ENCODE results near the gene DOCK1.

Gene DOCK1

DNA sequence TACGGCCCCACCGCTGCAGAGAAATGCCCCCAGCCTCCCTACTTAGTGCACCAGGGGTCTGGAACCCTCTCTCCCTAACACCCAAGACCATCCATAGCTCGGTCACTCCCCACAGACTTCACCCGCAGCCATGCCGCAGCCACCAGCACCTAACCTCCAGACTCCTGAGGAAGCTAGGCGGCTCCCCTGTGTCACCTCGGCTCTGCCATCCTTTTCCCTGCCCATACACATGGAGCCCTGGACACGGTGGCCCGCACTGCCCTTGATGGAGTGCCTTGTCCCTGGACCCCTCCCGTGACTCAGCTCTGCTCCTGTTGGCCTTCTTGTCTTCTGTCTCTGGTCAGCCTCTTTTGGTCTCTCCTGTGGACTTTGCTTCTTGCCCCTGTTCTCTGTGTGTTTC, 183.7 kb downstream of the DOCK1 start:
- no peak for DNase-seq (ENCODE audit: low spot score)

DNA sequence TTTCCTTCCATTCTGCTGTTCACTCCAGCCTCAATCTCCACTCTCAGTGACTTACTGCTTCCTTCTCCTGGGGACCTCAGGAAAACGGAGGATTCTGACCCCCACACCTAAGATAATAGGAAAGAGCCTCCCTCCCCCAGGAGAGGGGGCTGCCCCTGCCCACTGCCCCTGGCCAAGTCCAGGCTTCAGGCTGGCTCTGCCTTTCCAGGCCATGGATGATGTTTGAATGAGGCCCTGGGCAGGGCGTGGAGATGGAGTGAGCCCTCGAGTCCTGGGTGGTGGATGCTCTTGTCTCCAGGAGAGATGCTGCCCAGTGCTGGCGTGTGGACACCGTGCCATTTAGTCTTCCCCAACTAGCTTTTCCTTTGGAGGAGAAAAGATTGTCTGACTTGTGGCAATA, 184.2 kb downstream of the DOCK1 start:
- no peak for DNase-seq (ENCODE audit: low spot score)

DNA sequence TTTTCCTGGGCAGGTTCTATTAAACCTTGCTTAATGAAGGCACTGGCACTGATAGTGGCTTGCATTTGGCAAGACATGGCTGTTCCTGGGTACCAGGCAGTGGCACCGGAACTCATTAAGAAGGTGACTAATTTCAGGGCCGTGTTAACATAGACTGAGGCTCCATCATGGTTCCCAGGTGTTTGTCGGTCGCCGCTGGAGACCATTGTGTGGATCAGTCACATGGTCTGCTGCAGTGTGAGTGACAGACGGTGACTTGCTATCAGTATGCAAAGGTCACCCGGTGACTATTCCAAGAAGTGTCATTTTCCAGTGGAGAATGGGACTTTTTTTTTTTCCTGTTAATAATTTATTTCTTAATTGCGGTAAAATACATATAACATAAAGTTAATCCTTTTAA, 184.9 kb downstream of the DOCK1 start:
- no peak for DNase-seq (ENCODE audit: low spot score)

DNA sequence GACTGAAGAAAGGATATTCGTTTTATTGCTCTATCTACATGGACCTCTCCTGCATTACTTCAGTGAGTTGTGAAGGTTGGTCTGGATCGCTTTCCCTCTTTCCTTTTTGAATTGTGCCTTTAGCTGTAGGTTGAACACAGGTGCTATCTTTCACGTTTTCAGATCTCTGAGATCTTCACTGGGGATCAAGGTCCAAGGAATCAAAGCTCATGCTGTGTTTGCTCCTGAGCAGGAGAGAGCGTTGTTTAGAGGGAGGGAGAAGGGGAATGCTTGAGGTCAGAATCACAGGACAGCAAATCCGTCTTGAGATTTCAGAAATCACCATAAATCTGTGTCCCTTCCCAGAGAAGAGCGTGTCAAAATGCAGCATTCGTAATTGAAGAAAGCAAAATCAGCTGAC, 186.1 kb downstream of the DOCK1 start:
- no peak for DNase-seq (ENCODE audit: low spot score)

DNA sequence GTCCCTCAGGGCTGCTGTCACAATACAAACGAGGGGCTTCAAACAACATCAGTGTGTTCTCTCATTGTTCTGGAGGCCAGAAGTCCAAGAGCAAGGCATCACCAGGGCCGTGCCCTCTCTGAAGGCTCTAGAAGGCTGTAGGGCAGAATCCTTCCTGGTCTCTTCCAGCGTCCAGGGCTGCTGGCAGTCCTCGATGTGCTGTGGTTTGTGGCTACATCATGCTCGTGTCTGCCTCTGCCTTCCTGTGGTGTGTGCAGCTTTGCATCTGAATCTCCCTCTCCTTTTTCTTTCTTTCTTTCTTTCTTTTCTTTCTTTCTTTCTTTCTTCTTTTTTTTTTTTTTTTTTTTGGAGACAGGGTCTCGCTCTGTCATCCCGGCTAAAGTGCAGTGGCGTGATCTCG, 187.7 kb downstream of the DOCK1 start:
- no peak for DNase-seq (ENCODE audit: low spot score)

DNA sequence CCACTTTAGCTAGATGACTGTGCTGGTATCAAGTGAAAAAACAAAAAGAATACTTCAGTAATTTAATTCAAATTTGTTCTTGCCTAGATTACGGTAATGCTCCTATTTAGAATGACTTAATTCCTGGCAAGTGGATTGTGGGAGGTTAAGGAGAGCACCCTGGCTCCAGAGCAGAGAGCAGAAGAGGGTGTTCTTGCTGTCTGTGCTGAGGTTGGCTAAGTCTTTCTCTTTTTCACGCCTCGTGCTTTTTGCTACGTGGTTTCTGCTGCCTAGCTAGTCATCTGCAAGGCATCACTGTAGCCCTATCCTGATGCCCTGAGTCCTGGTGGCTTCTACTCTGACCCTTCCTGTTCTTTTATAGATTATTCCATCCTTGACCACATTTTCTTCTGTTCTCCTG, 189.8 kb downstream of the DOCK1 start:
- no peak for DNase-seq (ENCODE audit: low spot score)

DNA sequence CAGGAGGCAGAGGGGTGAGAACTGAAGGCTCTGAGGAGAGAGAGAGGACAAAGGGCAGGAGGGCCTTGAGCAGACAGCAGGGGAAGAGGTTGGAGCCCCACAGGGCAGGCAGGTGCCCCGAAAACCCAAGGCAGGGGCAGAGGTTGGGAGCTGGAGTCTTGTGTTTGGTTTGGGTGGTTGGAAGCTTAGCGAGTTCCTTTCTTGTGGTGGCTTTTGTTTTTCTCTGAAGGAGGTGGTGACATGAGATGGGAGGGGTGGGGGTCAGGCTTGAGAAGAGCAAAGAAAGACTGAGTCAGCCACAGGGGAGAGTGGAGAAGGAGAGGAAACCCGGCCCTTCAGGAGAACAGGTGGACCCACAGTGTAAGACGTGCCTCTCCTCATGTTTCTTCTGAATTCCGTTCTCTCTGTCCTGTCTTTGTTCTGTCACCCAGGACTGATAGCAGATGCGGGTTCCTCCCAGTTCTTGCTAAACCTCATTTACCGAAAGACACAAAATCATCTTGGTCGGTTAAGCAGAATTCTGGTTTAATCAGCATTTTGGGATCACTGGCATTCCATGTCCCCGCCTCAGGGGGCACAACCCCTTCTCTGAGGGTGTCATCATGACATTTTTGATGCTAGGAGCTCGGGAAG, 195.9 kb downstream of the DOCK1 start:
- DNase-seq (ENCODE audit: low spot score) = no peak

DNA sequence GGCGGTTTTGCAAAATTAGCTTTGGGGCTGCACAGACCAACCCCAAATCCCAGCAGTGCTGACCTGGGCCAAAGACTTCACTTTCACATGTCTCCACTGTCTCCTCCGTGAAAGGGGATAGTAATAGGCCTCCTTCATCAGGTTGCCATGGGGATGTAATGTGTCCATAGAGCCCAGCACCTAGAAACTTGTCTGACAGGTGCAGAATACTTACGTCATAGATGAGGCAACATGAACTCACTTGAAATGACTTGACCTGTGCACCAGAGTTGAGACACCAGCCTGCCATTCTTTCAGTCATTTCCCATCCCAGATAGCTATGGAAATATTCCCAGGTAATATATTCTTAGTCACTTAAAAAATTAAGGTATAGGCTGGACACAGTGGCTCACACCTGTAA, 196.9 kb downstream of the DOCK1 start:
- no peak for DNase-seq (ENCODE audit: low spot score)

DNA sequence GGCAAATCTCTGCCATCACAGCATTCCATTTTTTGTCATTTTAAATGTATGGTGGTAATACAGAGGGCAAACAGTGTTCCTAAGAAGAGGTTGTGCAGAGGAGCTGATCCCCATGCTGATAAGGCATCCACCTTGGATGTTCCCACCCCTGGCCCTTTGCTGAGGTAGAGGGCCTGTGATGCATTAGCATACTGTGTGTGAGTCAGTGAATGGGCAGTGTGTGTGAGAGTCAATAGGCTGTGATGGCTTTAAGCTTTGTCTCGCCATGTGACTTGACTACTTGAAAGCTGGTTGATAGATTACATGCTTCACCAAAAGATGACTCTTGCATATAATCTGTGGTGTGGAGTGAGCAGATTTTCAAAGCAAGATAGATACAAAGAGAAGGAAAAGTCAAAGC, 209.9 kb downstream of the DOCK1 start:
- no peak for DNase-seq (ENCODE audit: low spot score)

DNA sequence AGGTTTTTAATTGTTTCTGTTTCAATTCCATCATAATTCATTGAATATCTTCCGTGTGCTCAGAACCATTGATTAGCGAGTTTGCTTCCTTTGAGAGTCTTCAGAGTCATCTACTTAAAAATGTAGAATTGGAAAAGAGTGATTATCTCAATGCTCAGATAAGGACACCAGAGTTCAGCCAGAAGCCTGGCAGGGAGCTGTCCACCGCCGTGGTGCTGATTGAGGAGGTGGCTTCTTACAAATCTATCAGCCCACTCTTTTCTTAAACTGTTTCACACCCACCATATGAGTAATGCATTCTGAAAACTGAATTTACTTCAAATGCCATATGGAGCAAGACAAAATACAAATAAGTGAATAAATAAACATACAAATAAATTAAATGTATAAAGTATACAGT, 211.9 kb downstream of the DOCK1 start:
- DNase-seq (ENCODE audit: low spot score) = peak; percentile 32

DNA sequence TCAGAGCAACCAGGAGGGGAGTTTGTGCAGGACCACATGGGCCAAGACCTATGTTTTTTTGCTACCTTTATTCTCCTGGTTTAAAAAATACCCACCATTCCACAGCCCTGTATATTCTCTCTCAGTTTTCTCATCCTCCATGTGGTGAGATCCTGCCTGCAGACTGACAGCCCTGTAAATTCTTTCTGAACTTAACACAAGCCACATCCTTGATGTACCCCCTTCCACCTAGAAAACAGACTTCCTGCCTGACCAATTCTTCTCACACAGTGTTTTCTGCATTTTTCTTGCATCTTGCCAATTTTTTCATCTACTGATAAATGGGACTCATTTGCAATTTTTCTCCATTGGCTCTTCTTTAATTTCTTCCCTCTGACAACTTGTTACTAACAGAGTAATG, 212.8 kb downstream of the DOCK1 start:
- DNase-seq (ENCODE audit: low spot score) = no peak

DNA sequence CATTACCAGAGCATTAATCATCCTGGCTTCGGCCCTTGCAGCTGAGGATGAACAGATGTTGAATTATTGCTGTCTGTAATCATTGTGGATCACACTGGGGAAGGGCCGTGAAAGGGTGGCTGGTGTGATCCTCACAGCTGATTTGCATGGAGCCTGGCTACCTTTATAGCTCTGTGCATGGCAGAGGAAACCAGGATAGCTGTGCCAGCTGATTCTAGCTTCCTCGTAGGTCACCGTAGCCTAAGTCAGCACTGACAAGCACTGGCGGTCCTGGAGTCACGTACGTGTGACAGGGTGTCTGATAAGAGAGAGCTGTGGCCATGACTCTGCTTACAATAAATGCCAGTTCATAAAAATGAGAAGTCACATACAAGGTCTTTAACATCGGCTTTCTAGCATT, 214.7 kb downstream of the DOCK1 start:
- DNase-seq (ENCODE audit: low spot score) = no peak

DNA sequence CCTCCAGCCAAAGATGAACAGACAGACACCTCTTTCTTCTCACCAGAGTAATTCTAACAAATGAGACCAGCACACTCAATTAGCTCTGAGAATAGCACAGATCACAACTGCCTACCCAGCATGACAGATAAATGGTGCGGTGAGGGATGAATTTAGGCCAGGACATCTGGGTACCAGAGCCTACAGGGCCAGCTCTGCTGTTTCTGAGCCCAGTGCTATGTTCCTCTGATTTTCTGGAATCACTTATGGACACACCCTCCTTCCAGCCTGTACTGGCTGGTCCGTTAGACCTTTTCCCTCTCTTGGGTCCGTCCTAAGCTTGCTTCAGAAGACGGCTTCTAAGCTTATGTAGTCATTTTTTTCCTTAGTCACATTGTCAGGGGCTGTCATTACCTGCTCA, 217.6 kb downstream of the DOCK1 start:
- no peak for DNase-seq (ENCODE audit: low spot score)

DNA sequence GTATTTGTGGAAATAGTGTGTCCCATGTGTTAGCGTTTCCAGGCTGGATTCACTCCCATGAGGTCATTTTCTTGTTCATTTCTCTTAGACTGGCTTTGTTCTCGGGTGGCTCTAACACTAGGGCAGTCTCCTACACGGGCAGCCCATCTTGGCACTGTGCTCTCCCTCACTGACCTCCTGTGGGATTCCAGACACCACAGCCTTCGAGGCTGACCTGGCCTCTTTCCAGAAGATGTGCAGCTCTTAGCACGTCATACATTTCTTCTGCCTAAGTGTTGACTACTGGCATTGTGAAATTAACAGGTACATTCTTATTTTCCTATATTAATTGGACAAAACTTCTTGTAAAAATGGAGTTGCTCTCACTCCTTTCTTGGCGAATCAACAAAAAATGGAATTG, 218.4 kb downstream of the DOCK1 start:
- DNase-seq (ENCODE audit: low spot score) = no peak

DNA sequence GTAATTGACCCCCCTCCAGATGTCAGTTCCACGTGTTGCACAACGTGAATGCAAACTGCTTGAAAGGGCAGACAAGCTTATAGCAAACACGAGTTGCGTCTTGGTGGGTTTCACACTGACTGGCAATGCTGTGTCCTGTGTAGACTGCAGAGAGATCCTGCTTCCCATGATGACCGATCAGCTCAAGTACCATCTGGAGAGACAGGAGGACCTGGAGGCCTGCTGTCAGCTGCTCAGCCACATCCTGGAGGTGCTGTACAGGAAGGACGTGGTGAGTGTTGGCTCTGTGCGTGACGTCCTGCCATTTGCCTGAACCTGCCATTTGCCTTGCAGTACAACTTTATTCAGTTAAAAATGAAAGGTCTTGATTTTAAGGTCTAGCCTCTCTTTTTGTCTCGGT, 220.1 kb downstream of the DOCK1 start:
- peak; percentile 43 for DNase-seq (ENCODE audit: low spot score)

DNA sequence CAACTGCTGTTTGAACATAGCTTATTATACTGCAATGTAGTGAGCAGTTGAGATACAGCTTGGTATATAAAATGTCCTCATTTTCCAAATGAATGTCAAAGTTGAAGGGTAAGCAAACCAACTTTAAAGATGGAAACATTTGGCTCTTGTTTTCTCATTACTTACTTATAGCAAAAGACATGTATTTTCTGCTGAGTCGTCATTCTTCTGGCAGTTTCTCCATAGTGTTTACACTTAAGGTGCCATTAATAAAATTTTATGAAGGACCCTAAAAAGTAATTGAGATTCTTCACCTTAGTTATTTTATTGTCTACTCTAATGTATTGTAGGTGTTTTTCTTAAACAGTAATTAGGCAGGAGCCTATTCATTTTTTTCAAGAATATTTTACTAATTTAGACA, 222.6 kb downstream of the DOCK1 start:
- no peak for DNase-seq (ENCODE audit: low spot score)

DNA sequence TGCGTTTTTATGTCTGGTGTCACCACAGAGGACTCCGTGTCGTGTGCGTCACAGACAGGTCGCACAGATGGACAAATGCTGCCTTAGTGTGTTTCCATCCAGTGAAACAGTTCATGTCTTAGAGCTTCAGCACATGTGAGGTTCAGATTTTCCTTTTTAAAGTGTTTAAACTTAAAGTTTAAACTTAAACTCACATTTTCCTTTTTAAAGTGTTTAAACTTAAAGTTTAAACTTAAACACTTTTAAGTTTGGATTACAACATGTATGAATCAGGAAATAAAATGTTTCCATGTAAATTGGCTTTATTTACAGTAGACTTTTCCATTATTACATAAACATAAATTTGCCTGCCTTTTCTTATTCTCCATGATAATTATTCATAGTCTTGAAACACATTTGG, 223.9 kb downstream of the DOCK1 start:
- no peak for DNase-seq (ENCODE audit: low spot score)

DNA sequence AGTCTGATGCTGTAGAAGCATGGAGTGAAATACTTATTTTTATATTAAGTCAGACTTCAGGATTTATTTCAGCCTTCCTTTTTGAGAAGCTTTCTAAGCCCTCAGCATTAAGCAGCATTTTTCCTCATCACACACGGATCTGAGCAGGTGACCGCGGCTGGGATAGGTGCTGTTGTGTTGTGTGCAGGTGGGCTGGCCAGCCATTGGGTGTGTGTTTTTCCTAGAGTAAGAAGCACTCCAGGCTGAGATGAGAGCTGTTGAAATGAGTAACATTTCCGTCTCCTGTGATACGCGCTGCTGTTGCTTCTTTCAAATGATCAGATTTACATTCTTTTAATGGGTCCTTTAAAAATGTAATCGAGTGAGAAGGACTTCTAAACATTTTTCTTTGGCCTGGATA, 227.2 kb downstream of the DOCK1 start:
- no peak for DNase-seq (ENCODE audit: low spot score)

DNA sequence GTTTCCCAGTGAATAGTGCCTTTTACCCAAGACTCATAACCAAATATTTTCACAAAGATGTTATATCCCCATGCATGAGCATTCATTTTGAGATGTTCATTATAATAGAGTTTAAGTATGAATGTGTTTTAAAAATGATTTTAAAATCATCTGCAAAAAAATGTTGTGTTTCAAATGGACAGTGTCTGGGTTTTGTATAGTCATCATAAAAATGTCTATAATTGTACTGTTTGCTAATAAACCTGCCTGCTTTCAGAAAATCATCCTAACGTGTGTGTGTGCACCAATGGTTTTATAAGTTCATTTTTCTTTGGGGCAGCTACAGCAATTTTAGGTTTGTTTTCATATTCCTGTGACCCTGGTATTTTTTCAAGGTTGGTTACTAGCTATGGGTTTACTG, 228.0 kb downstream of the DOCK1 start:
- DNase-seq (ENCODE audit: low spot score) = no peak

DNA sequence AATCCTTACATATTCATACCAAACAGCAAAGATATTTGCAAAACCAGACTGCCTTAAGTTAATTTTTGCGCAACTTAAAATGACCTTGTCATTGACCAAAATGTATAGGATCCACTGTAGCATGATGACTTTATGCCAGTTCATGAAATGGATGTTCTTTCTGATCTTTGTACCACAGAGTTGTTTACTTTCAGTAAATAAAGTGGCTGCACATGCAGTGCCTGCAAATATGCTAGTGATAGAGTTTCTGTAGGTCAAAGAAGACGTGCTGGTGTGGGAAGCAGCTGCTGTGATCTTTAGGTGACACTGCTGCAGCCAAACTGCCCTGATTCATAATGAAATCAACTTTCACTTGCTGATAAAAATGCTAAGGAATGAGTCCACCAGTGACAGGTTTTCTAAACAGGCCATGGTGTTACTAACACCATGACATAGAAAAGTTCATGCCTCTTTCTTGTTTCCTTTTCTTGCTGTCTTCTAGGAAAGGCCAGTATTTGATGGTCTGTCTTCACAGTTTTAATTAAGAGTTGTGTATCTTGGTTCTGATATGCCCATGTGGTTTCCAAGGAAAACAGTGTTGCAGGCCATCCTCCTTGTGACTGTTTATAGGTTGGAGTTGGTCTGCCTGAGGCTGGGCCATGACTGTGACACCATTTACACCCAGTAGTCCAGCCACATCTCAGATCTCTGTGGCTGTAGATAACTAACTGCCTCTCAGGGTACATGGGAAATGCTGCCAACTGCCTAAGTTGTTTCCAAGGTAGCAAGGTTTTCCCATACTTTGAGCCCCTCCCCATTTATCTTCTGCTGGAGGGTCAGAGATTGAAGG, 228.7 kb downstream of the DOCK1 start:
- DNase-seq (ENCODE audit: low spot score) = no peak

DNA sequence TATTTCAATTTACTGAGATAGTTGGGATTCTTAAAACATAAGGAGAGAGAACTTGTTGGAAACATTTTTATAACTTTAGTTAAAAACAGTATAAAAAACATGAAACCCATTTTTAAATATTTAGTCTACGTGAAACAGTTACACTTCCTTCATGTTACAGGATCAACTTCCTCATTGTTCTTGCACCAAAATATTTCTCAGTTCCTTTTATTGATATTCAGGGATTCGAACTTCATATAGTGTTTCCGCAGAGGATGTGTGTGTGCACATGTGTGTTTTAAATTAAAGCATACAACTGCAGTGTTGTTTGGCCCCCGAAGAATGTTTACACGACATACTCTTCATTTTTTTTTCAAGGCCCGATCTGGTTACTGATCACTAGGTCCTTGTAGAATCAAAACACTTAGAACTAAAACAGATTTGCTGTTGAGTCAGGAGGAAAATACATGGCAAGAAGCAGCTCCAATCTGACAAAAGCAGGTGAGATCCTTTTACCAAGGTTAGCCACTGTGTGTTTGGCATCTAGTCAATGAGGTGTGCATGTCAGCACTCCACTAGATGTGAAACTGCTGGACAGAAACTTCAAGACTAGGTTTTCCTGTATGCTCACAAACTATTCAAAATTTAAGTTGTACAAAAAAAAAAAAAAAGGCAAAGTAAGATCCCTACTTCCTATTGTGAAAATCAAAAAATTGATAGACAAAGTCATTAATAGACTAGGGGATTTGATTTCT, 230.8 kb downstream of the DOCK1 start:
- DNase-seq (ENCODE audit: low spot score) = no peak

DNA sequence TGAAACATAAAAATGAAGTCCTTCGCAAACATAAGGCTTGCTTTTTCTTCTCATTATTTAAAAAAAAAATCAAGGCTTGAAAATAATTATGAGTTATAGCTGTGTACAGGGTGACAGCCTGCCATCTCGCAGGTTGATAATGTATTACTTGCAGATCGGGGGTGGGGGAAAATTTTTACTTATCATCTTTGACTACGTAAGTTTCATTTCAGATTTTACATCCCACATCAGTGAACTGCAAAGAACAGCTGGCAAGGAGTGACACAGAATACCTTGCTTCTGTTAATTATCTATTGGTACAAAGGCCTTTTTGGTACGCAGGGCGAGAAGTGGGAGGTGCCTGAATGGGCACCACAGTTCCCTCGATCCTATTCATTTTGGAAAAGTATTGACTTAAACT, 232.2 kb downstream of the DOCK1 start:
- DNase-seq (ENCODE audit: low spot score) = no peak

DNA sequence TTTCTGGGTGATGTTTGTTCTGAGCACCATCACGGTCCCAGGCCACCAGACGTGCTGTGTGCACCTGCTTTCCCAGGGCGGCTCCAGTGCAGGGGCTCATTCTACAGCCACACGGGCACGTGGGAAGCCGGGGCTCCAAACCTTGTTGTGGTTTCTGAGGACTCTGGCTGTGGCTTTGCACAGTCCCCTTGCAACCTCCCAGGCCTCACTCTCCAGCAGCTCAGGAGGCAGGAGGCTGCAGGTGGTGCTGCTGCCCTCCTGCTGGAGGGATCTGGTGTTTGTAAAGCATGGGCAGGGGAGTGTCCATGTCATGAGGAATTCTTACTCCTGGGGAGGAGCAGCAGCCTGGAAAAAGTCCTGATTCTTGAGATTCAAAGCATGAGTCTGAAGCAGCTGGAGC, 236.9 kb downstream of the DOCK1 start:
- DNase-seq (ENCODE audit: low spot score) = no peak

All from kidney capillary endothelial cell (primary cell).